HepG2 (cell line): Measurements from ENCODE around the gene GRID1. TPM values are rescaled to one million over a fixed set of nuclear protein-coding genes. Genes with fewer than 3 reads are reported as not detected.
A peak's percentile ranks its signal among the peaks of the same experiment; 100 is the strongest.

Experiments used
- AHDC1 ChIP-seq: sonication (generic); formaldehyde crosslinking; IDR thresholded peaks from 2 replicates; pipeline ENCODE4 v1.5.1; 2020; ENCODE audit warnings: mild to moderate bottlenecking, missing genetic modification reagents, borderline replicate concordance
- ARNTL ChIP-seq: sonication (generic); formaldehyde crosslinking; IDR thresholded peaks from 2 replicates; pipeline ENCODE4 v1.4.0; 2020; ENCODE audit warnings: mild to moderate bottlenecking, missing genetic modification reagents
- HOXA5 ChIP-seq: sonication (generic); formaldehyde crosslinking; IDR thresholded peaks from 2 replicates; pipeline ENCODE4 v1.4.0; 2020; ENCODE audit warnings: missing genetic modification reagents
- PPARG ChIP-seq: conservative IDR thresholded peaks from 2 replicates; pipeline ENCODE4 v1.6.1; 2016; ENCODE audit warnings: missing biosample characterization, missing genetic modification reagents
- TOPORS ChIP-seq: sonication (generic); formaldehyde crosslinking; IDR thresholded peaks from 2 replicates; pipeline ENCODE4 v1.8.0; 2023; ENCODE audit warnings: mild to moderate bottlenecking, missing genetic modification reagents
- ZBTB40 ChIP-seq, 2 experiments: fragments of 450-650 bp in 1 of 2; sonication (generic) in 1 of 2; formaldehyde crosslinking in 1 of 2; IDR thresholded peaks; 2 replicates each; pipeline versions ENCODE4 v1.6.1 to v1.8.0; 2016 to 2022; ENCODE audit warnings: antibody characterized with exemption in 1 of 2, mild to moderate bottlenecking in 1 of 2, missing genetic modification reagents in 1 of 2
- ZFP36L2 ChIP-seq: sonication (generic); formaldehyde crosslinking; IDR thresholded peaks from 2 replicates; pipeline ENCODE4 v1.4.0; 2020; ENCODE audit warnings: missing genetic modification reagents
- ZNF430 ChIP-seq: sonication (generic); formaldehyde crosslinking; IDR thresholded peaks from 2 replicates; pipeline ENCODE4 v1.9.0; 2021; ENCODE audit warnings: mild to moderate bottlenecking, missing genetic modification reagents
- ZNF431 ChIP-seq: sonication (generic); formaldehyde crosslinking; IDR thresholded peaks from 2 replicates; pipeline ENCODE4 v1.9.0; 2022; ENCODE audit warnings: missing genetic modification reagents, low read depth, mild to moderate bottlenecking, borderline replicate concordance
- polyA plus RNA-seq, 8 experiments: library from polyadenylated mRNA; depleted of rRNA in 3 of 8; stranded (reverse) in 7 of 8; unstranded in 1 of 8; fragments of >200 nt; fragmentation: Illumina TruSeq in 4 of 8; extraction: Trizol in 4 of 8; gene quantifications; 2 replicates each; pipeline versions ENCODE4 v1.2.1 to v1.2.3, GENCODE V29; 2011 to 2016; ENCODE audit warnings: low read depth in 4 of 8, missing spikeins in 1 of 8, mixed read lengths in 1 of 8; ENCODE audit not compliant: insufficient read depth in 1 of 8
- total RNA-seq, 5 experiments: library from RNA; depleted of rRNA; stranded (reverse); fragments of >200 nt; fragmentation: Illumina TruSeq; extraction: Trizol; gene quantifications; 2 replicates each; pipeline ENCODE4 v1.2.3, GENCODE V29; 2016; ENCODE audit warnings: low read depth in 1 of 5

Gene GRID1
- total and polyA plus RNA-seq, 2 of the 13 experiments (the other 11 are each of a cell fraction or from before 2014, with no cell fraction given): 0.05 TPM; not detected in 1

- TF ChIP-seq AHDC1 (CRISPR knock-in tag) (peak; percentile 42; the same call in 1 of the 2 replicates), PPARG (CRISPR knock-in tag) (no peak; the same call in 1 of the 2 replicates), ZFP36L2 (CRISPR knock-in tag) (no peak; the same call in 1 of the 2 replicates), ZBTB40 (IDR thresholded peaks at IDR 0.05) (no peak), ZBTB40 (CRISPR knock-in tag; IDR thresholded peaks at IDR 0.05) (peak; percentile 58; the same call in 1 of the 2 replicates), ZNF431 (CRISPR knock-in tag) (peak; percentile 92), ARNTL (peak; percentile 54; the same call in 1 of the 2 replicates), TOPORS (CRISPR knock-in tag) (peak; percentile 80; the same call in 1 of the 2 replicates), HOXA5 (peak; percentile 84), ZNF430 (CRISPR knock-in tag) (0 out of 2 replicates have a peak, but pooled peaks have one; percentile 18)
These were observed 33.5 kb upstream of the GRID1 start (continued) for GRCh38 chr10:86399879-86400704.
